Ramos (cell line): ENCODE results near the gene RAB36.

ENCODE experiments used
- in situ Hi-C: fragments of 300-500 bp; cut with MboI; formaldehyde crosslinking; loops from one replicate; pipeline ENCODE4 v1.14.3; 2022; ENCODE audit warnings: low sequenced_read_pairs; ENCODE audit not compliant: unreplicated experiment

The RAB36 gene

GRCh38 chr22:23107487-23108248 is 37.6 kb upstream of the RAB36 start:
- in situ Hi-C loops, result no loop called here

GRCh38 chr22:23108249-23109078 is 36.8 kb upstream of the RAB36 start:
- in situ Hi-C loops, result no loop called here

DNA sequence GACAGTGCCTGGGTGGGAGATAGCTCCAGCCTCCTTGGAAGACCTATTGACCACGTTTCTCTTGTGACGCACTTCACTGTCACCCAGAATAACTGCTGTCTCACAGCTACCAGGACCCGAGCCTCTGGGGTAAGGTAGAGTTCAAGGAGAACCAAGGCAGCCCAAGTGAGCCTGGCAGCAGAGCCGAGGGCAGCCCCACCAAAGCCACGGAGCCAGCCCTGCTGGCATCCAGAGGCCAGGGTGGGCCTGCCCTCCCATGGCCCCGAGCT is 36.3 kb upstream of the RAB36 start:
- in situ Hi-C loops, result no loop called here

DNA sequence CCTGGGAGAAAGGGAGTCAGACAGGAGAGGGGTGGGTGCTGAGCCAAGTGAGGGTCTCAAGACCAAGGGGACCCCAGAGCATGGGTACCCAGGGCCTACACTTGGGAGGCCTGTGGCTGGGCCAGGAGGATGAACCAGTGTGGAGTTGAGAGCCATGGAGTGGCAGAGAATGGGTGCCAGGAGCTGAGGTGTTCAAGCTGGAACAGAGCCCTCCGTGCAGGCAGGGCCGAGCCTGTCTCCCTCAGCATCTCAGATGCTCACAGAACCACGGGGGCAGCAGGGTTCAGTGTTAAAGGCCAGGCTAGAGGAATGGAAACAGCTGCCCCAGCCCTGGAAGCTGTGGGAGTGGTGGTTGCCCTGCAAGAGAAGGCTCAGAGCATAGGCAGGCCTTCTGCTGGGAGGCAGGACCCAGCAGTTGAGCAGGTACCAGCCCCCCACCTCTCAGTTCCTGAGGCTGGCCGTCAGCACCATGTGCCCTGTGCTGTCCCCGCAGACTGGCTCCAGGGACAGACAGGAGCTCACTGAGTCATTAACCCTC is 35.8 kb upstream of the RAB36 start:
- in situ Hi-C loops, result no loop called here

DNA sequence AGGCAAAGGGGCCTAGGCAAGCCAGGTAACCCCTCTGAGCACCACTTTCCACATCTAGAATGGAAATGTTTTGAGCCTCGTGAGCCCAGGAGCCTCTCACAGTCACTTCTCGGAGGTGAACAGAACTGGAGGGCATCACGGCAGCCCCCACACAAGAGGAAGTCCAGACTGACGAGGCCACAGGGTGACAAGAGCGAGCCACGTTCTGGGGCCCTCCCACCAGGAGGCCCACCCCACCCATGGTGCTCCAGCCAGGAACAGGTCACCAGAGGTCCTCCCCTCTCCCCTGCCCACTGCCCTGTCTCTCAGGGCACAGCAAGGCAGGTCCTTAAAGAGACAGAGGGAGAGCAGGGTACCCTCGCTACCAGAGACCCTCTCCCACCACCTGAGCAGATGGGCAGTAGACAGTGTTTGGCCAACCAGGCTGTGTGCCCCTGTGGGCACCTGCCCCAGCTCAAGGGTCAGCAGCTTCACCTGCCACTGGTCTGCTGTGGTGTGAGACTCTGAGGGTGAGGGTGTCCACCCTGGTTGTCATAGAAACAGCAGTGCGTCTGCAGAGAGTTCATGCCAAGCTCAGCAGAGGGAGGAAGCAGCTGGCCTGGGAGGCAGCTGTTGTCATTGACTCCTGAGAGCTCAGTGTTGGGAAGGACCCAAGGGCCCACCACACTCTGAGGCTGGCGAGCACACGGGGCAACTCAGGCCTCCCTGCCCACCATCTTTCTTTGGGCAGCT is 34.9 kb upstream of the RAB36 start:
- in situ Hi-C loops, result no loop called here

- in situ Hi-C loops, result no loop called here
These were observed 34.3 kb upstream of the RAB36 start for GRCh38 chr22:23110922-23111527.

DNA sequence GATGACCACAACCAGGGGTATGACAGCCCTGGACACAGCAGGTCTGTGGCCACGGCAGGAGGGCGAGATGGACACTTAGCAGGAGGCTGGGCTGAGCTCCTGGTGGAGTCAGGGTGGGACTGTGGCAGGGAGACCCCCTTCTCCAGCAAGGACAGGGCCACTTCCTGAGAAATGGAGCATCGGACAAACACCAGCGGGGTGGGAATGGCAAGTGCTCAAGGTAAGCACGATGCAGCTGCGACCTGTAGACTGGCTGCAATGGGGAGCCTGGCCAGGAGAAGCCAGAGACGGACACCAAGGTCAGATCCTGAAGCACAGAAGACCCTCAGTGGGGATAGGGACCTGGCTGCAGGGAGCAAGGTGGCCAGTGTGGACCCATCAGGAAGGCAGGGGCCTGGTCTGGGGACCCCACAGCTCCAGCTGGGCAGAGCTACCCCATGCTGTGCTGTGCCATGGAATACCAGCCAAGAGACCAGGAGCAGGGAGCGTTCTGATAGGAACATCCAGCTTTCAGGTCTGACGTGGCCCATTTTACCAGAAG is 32.7 kb upstream of the RAB36 start:
- in situ Hi-C loops, result no loop called here

- in situ Hi-C loops, result no loop called here
These were observed 32.0 kb upstream of the RAB36 start for GRCh38 chr22:23113067-23113846.

DNA sequence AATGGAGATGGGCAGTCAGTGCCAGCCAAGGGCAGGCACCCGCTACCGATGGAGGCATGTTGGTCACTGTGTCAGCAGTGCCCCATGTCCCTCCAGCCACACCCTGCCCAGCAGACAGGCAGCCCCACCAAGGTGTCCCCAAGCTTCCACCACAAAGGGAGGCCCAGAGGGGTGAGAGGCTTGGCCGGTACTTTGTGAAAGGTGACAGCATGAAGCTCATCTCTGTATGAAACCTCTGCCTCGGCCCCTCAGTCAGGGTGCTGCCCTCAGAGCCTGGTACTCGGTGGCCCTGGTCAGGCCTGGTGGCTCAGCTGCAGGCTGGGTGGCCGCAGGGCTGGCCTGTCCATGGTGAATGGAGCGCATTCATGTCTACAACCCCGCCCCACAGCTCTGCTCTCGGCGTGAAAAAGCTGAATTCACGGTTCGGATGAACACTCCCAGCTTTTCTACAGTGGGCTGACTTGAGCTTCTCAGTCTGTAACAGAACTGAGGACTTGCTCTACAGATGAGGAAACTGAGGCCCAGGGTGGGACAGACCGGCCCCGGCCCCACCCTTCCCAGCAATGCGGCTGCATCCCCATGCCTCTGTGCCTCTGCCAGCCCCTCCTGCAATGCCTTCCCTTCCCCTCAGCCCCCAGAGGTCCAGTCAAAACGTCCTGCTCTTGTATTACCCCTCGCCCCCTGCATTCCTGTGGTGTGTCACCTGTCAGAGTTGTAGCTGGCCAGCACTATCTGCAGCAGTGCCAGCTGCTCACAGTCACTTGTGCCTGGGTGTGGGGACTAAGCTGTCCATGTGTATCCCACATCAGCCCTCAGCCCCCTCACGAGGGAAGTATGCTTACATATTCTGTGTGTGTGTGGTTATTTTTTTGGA is 31.2 kb upstream of the RAB36 start:
- in situ Hi-C loops, result no loop called here

DNA sequence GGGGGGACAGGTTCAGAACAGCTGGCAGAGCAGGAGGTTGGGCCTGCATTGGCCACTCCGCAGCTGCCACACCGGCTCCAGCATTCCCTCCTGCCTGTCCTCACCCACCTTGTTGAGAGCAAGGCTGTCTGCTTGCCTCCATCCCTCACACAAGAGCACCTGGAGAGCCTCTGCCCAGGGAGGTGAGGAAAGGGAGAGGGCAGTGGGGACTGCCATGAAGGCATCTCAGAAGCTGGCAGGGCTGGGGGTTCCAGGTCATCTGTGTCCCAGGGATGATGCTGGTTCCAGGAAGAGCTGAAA is 30.6 kb upstream of the RAB36 start:
- in situ Hi-C loops, result no loop called here

GRCh38 chr22:23115369-23115768 is 29.9 kb upstream of the RAB36 start:
- in situ Hi-C loops, result no loop called here

DNA sequence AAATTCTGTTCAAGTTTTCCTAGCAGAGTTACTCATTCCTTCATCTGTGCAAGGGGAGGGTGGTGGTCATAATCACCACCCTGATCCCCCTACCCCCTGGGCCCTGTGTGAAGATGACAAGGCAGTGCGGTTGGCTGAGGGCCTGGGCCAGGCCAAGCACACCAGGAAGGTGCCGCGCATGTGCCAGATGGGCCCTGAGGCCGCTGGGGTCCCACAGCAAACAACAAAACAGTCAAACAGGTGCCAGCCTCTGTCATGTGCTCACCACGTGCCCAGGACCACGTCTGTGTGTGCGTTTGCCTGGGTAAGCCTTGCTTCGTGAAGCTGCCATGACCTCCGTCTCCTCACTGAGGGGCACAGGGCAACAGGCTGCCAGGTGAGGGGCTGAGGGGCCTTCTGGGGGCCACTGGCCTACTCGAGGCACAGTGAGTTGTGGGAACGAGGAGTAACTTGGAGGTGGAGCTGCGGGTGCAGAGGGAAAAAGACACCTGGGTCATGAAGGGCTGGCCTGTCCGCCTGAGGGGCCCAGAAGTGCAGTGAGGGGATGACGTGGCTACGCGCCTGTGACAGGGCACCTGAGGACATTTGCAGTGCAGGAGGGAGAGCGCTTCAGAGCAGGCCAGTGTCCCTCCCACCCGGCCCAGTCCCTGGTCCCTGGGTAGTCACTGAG is 29.3 kb upstream of the RAB36 start:
- in situ Hi-C loops, result no loop called here

- in situ Hi-C loops, result no loop called here
These were observed 28.6 kb upstream of the RAB36 start for GRCh38 chr22:23116506-23117263.

DNA sequence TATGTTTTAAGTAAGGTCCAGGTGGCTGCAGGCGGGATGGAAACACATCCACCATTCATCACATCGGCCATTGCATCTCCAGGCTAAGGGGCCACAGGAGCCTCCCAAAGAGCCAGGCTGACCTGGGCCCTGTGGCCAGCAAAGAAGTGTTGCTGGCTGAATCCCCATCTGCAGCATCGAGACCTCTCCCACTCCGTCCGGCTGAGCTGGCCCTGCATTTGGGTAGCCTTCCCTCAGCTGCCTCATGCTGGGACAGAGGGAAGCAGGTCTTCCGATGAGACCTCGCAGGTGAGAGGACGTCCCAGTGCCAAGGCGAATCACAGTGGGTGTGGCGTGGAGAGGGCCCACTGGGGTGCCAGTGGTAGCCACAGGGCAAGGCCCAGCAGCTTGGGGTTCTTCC is 28.0 kb upstream of the RAB36 start:
- in situ Hi-C loops, result no loop called here

GRCh38 chr22:23117891-23118646 is 27.2 kb upstream of the RAB36 start:
- in situ Hi-C loops, result no loop called here

- in situ Hi-C loops, result no loop called here
These were observed 26.4 kb upstream of the RAB36 start for GRCh38 chr22:23118647-23119493.
